ENCODE measurements around the gene S1PR5. TPM values are rescaled to one million over a fixed set of nuclear protein-coding genes. Genes with fewer than 3 reads are reported as not detected.
A peak's percentile ranks its signal among the peaks of the same experiment; 100 is the strongest.

S1PR5 gene
- polyA plus RNA-seq, 1 experiment, result 0.40 TPM

- Histone ChIP-seq H3K27me3 (ENCODE audit: control insufficient read depth, insufficient read depth, low read length) (peaks cover 22% of the 10 kb centered on the region), H3K36me3 (ENCODE audit: control insufficient read depth, insufficient read depth, low read length) (no peaks in the 10 kb centered on the region), H3K4me3 (ENCODE audit: low read depth, low read length) (no peak overlapping the region)
- ChIA-PET POLR2A (no interaction called here), CTCF (interaction anchor here (0.6 to 1.4 kb wide), 2 partner anchors 12 to 47 kb away, joined by 3 to 5 read pairs; partner anchors contain the start of gene KRI1)
- no peak for TF ChIP-seq CTCF (IDR thresholded peaks at IDR 0.05; ENCODE audit: insufficient read depth, low read depth, low read length)
- DNase-seq (ENCODE audit: low read depth), result no peak
These were observed 1.5 kb upstream of the S1PR5 start for GRCh38 chr19:10518444-10519361.

GRCh38 chr19:10517760-10518443 lies 655 bp upstream of the S1PR5 start:
- Histone ChIP-seq H3K27me3 (ENCODE audit: control insufficient read depth, insufficient read depth, low read length) (peaks cover 27% of the 10 kb centered on the region), H3K4me3 (ENCODE audit: low read depth, low read length) (peak overlapping the region; percentile 30), H3K36me3 (ENCODE audit: control insufficient read depth, insufficient read depth, low read length) (no peaks in the 10 kb centered on the region)
- CTCF ChIA-PET, result interaction anchor here (0.6 to 1.7 kb wide), 4 partner anchors 10 to 48 kb away, joined by 3 to 6 read pairs (median 5); partner anchors contain the start of gene KRI1
- POLR2A ChIA-PET, result no interaction called here
- no peak for TF ChIP-seq CTCF (IDR thresholded peaks at IDR 0.05; ENCODE audit: insufficient read depth, low read depth, low read length)
- no peak for DNase-seq (ENCODE audit: low read depth)

GRCh38 chr19:10516671-10517286 lies 468 bp downstream of the S1PR5 start:
- H3K4me3 ChIP-seq (ENCODE audit: low read depth, low read length), result peak overlapping the region; percentile 30
- no peak for TF ChIP-seq CTCF (IDR thresholded peaks at IDR 0.05; ENCODE audit: insufficient read depth, low read depth, low read length)
- POLR2A ChIA-PET, result no interaction called here
- no peaks in the 10 kb centered on the region for H3K36me3 ChIP-seq (ENCODE audit: control insufficient read depth, insufficient read depth, low read length)
- DNase-seq (ENCODE audit: low read depth), result no peak
- peaks cover 27% of the 10 kb centered on the region for H3K27me3 ChIP-seq (ENCODE audit: control insufficient read depth, insufficient read depth, low read length)
- CTCF ChIA-PET, result interaction anchor here (1.0 to 1.7 kb wide), 6 partner anchors 9 to 64 kb away, joined by 3 to 6 read pairs (median 5); no protein-coding TSS in a partner anchor

- no peak for TF ChIP-seq CTCF (IDR thresholded peaks at IDR 0.05; ENCODE audit: insufficient read depth, low read depth, low read length)
- ChIA-PET POLR2A (no interaction called here), CTCF (interaction anchor here (1.0 to 1.7 kb wide), 3 partner anchors 8 to 26 kb away, joined by 3 to 6 read pairs (median 6); no protein-coding TSS in a partner anchor)
- Histone ChIP-seq H3K4me3 (ENCODE audit: low read depth, low read length) (no peak overlapping the region), H3K36me3 (ENCODE audit: control insufficient read depth, insufficient read depth, low read length) (no peaks in the 10 kb centered on the region), H3K27me3 (ENCODE audit: control insufficient read depth, insufficient read depth, low read length) (peaks cover 27% of the 10 kb centered on the region)
- DNase-seq (ENCODE audit: low read depth), result no peak
These were observed 1.2 kb downstream of the S1PR5 start for GRCh38 chr19:10516064-10516385.

Data from BJ (cell line).